Psoas muscle (tissue), 8 donors: ENCODE results near the gene ACO2. TPM values are rescaled to one million over a fixed set of nuclear protein-coding genes. Genes with fewer than 3 reads are reported as not detected.
"Not testable (repeated sequence)": the region's sequence is repeated elsewhere in the genome, so short reads cannot be mapped to it uniquely, and the experiment has no call there.

Experiments used
- ATAC-seq, 4 donors: fragments of 200-7000 bp; cut with Tn5 transposase; one replicate each; pipeline ENCODE4 v1.9.1; 2020; ENCODE audit warnings: moderate library complexity in 3 of 4, mild to moderate bottlenecking in 2 of 4
- DNase-seq, 2 donors: peaks; one replicate each; pipeline ENCODE4 v3.0.0-alpha.2; 2020
- H3K27ac ChIP-seq: fragments of 200-600 bp; one replicate; pipeline ENCODE4 v1.8.0; 2022
- H3K27me3 ChIP-seq, 3 donors: fragments of 200-600 bp in 1 of 3; one replicate each; pipeline versions ENCODE4 v1.6.1 to v1.8.0; 2013 to 2022; ENCODE audit warnings: low read length in 2 of 3, mild to moderate bottlenecking in 2 of 3, moderate library complexity in 1 of 3; ENCODE audit not compliant: insufficient read depth in 3 of 3
- H3K36me3 ChIP-seq, 2 donors: fragments of 200-600 bp in 1 of 2; one replicate each; pipeline versions ENCODE4 v1.6.1 to v1.8.0; 2013 to 2022; ENCODE audit warnings: low read depth in 1 of 2, mild to moderate bottlenecking in 1 of 2, moderate library complexity in 1 of 2; ENCODE audit not compliant: insufficient read depth in 1 of 2
- H3K4me1 ChIP-seq: fragments of 200-600 bp; one replicate; pipeline ENCODE4 v1.8.0; 2022
- H3K4me3 ChIP-seq: fragments of 200-600 bp; one replicate; pipeline ENCODE4 v1.8.0; 2022; ENCODE audit warnings: mild to moderate bottlenecking
- H3K9me3 ChIP-seq: fragments of 200-600 bp; one replicate; pipeline ENCODE4 v1.8.0; 2022
- CTCF ChIP-seq: fragments of 200-600 bp; IDR thresholded peaks from one replicate; pipeline ENCODE4 v1.8.0; 2022; ENCODE audit warnings: antibody characterized with exemption
- WGBS, 3 donors: extraction: QIAGEN DNeasy Blood & Tissue Kit; methylation state at CpG; one replicate each; pipeline versions ENCODE4 v1.1.6 to v1.1.7; 2013; 5-methylcytosine and 5-hydroxymethylcytosine counted together
- intact Hi-C, 2 donors: fragments of 100-400 bp; cut with DNase I; formaldehyde crosslinking; loops; one replicate each; pipeline versions ENCODE4 v1.11.0 to v1.14.2; 2022
- polyA plus RNA-seq, 3 donors: library from polyadenylated mRNA; stranded (reverse); fragments of 200-250 nt; gene quantifications; one replicate each; pipeline ENCODE4 v1.2.3, GENCODE V29; 2013
- total RNA-seq, 4 donors: library from RNA; stranded (reverse); fragmentation: NEBNext Ultra II Directional in 2 of 4; extraction: Animal tissue kit (Norgen Biotek cat#: 25700) in 2 of 4; gene quantifications; one replicate each; pipeline versions ENCODE4 v1.2.1 to v1.2.4, GENCODE V29; 2021 to 2023
- donor health status: healthy with polysubstance abuse.
- donor health status: DM: no; HTN: no; CAD: no; lungs with moderate emphysema.
- donor health status: Bipolar disorder and iron deficiency.
- donor health status: healthy.
- donor health status: DM: yes; HTN: yes; CAD: no.
- donor health status: DM: no; HTN: no; CAD: no.
- donor health status: DM: no; HTN: no; CAD: no.
- donor health status: DM: yes; HTN: yes; CAD: no.

The ACO2 gene
- total and polyA plus RNA-seq, 7 donors, result 346 to 513 (median 458) TPM

- Histone ChIP-seq H3K9me3 (no peaks in the 10 kb centered on the region), H3K4me1 (peaks cover 15% of the 10 kb centered on the region), H3K27me3 (no peaks in the 10 kb centered on the region), H3K36me3 (peaks cover 0 to 1% of the 10 kb centered on the region in 2 donors), H3K27ac (peak overlapping the region; percentile 99), H3K4me3 (peak overlapping the region; percentile 98)
- intact Hi-C loops, result loop anchor here in 1 of 2 donors (2.0 to 5.0 kb wide), 2 partner anchors 21 to 64 kb away; partner anchors contain the start of genes ACO2 and PHF5A
- 0 to 1% (median 1%) methylated on average over 28 of the region's 28 CpGs for WGBS, 3 donors
- peak; percentile 94 to 98 for DNase-seq
- ATAC-seq, result peak; percentile 65 to 78 (median 77)
- no peak for TF ChIP-seq CTCF
Measured at GRCh38 chr22:41448189-41448808, 20.6 kb upstream of the ACO2 start.

GRCh38 chr22:41458161-41458728 lies 10.7 kb upstream of the ACO2 start:
- peak in 1 of 4 donors; percentile 11 for ATAC-seq
- H3K36me3 ChIP-seq, result peaks cover 12 to 61% of the 10 kb centered on the region in 2 donors
- no peaks in the 10 kb centered on the region for H3K4me1 ChIP-seq
- H3K27me3 ChIP-seq, result no peaks in the 10 kb centered on the region
- DNase-seq, result no peak
- TF ChIP-seq CTCF, result no peak
- H3K27ac ChIP-seq, result no peak overlapping the region
- 76 to 84% (median 81%) methylated on average over 7 of the region's 7 CpGs for WGBS, 3 donors
- H3K4me3 ChIP-seq, result no peak overlapping the region
- H3K9me3 ChIP-seq, result no peaks in the 10 kb centered on the region
- intact Hi-C loops, result no loop called here

GRCh38 chr22:41459431-41459830 lies 9.5 kb upstream of the ACO2 start:
- H3K4me1 ChIP-seq, result no peaks in the 10 kb centered on the region
- intact Hi-C loops, result no loop called here
- peaks cover 16 to 71% of the 10 kb centered on the region in 2 donors for H3K36me3 ChIP-seq
- WGBS, 3 donors, result 62 to 74% (median 65%) methylated on average over 1 of the region's 1 CpG
- ATAC-seq (no peak), DNase-seq (no peak)
- TF ChIP-seq CTCF, result no peak
- no peak overlapping the region for H3K4me3 ChIP-seq
- no peaks in the 10 kb centered on the region for H3K9me3 ChIP-seq
- H3K27me3 ChIP-seq, result no peaks in the 10 kb centered on the region
- H3K27ac ChIP-seq, result no peak overlapping the region

GRCh38 chr22:41460071-41460470 lies 8.8 kb upstream of the ACO2 start:
- DNase-seq, H3K4me3 ChIP-seq, H3K9me3 ChIP-seq, H3K27me3 ChIP-seq, intact Hi-C loops, H3K27ac ChIP-seq, ATAC-seq, H3K4me1 ChIP-seq: not testable (repeated sequence)
- WGBS, 3 donors, result 40 to 69% (median 51%) methylated on average over 5 of the region's 5 CpGs
- peaks cover 21 to 77% of the 10 kb centered on the region in 2 donors for H3K36me3 ChIP-seq

- TF ChIP-seq CTCF, result no peak
- 86 to 92% (median 92%) methylated on average over 4 of the region's 4 CpGs for WGBS, 3 donors
- Histone ChIP-seq H3K4me3 (no peak overlapping the region), H3K27ac (no peak overlapping the region), H3K9me3 (no peaks in the 10 kb centered on the region), H3K27me3 (no peaks in the 10 kb centered on the region), H3K4me1 (no peaks in the 10 kb centered on the region), H3K36me3 (peaks cover 24 to 93% of the 10 kb centered on the region in 2 donors)
- no peak for DNase-seq
- intact Hi-C loops, result no loop called here
- no peak for ATAC-seq
Measured at GRCh38 chr22:41461901-41462300, 7.0 kb upstream of the ACO2 start.
